AG10803 (cell line): ENCODE results near the gene PCDHGB7.
A peak's percentile ranks its signal among the peaks of the same experiment; 100 is the strongest.
"Not testable (repeated sequence)": the region's sequence is repeated elsewhere in the genome, so short reads cannot be mapped to it uniquely, and the experiment has no call there.

Experiments used
- DNase-seq: peaks from one replicate; pipeline ENCODE4 v3.0.0; 2010; ENCODE audit warnings: low read depth
- H3K4me3 ChIP-seq: 2 replicates; pipeline ENCODE4 v1.5.1; 2011; ENCODE audit warnings: mild to moderate bottlenecking, low read length, control low read depth
- TF ChIP-seq, protein P1 (sequence below): conservative IDR thresholded peaks from 2 replicates; pipeline ENCODE4 v1.5.1; 2011; ENCODE audit warnings: mild to moderate bottlenecking, low read length, control low read depth, inconsistent platforms

Gene PCDHGB7

DNA sequence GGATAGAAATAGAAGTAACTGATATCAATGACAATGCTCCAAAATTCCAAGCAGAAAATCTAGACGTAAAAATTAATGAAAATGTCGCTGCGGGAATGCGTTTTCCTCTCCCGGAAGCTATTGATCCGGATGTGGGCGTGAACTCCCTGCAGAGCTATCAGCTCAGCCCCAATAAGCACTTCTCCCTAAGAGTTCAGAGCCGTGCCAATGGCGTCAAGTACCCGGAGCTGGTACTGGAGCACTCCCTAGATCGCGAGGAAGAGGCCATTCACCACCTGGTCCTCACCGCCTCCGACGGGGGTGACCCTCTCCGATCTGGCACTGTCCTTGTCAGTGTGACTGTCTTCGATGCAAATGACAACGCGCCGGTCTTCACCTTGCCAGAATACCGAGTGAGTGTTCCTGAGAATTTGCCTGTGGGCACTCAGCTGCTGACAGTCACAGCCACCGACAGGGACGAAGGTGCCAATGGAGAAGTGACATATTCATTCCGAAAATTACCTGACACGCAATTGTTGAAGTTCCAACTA lies 3.9 kb upstream of the PCDHGB7 start:
- TF ChIP-seq, protein P1, sequence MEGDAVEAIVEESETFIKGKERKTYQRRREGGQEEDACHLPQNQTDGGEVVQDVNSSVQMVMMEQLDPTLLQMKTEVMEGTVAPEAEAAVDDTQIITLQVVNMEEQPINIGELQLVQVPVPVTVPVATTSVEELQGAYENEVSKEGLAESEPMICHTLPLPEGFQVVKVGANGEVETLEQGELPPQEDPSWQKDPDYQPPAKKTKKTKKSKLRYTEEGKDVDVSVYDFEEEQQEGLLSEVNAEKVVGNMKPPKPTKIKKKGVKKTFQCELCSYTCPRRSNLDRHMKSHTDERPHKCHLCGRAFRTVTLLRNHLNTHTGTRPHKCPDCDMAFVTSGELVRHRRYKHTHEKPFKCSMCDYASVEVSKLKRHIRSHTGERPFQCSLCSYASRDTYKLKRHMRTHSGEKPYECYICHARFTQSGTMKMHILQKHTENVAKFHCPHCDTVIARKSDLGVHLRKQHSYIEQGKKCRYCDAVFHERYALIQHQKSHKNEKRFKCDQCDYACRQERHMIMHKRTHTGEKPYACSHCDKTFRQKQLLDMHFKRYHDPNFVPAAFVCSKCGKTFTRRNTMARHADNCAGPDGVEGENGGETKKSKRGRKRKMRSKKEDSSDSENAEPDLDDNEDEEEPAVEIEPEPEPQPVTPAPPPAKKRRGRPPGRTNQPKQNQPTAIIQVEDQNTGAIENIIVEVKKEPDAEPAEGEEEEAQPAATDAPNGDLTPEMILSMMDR, result no peak
- peak overlapping the region; percentile 67 for H3K4me3 ChIP-seq
- DNase-seq, result no peak

DNA sequence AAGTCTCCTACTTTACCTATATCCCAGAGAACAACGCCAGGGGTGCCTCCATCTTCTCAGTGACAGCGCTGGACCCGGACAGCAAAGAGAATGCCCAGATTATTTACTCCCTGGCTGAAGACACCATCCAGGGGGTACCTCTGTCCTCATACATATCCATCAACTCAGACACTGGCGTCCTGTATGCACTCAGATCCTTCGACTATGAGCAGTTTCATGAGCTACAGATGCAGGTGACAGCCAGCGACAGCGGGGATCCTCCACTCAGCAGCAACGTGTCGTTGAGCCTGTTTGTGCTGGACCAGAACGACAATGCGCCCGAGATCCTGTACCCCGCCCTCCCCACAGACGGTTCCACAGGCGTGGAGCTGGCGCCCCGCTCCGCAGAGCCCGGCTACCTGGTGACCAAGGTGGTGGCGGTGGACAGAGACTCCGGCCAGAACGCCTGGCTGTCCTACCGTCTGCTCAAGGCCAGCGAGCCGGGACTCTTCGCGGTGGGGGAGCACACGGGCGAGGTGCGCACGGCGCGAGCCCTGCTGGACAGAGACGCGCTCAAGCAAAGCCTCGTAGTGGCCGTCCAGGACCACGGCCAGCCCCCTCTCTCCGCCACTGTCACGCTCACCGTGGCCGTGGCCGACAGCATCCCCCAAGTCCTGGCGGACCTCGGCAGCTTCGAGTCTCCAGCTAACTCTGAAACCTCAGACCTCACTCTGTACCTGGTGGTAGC lies 2.8 kb upstream of the PCDHGB7 start:
- not testable (repeated sequence) for H3K4me3 ChIP-seq, DNase-seq

DNA sequence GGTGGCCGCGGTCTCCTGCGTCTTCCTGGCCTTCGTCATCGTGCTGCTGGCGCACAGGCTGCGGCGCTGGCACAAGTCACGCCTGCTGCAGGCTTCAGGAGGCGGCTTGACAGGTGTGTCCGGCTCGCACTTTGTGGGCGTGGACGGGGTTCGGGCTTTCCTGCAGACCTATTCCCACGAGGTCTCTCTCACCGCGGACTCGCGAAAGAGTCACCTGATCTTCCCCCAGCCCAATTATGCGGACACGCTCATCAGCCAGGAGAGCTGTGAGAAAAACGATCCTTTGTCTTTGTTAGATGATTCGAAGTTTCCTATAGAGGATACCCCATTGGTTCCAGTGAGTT lies 2.2 kb upstream of the PCDHGB7 start:
- H3K4me3 ChIP-seq, DNase-seq: not testable (repeated sequence)

DNA sequence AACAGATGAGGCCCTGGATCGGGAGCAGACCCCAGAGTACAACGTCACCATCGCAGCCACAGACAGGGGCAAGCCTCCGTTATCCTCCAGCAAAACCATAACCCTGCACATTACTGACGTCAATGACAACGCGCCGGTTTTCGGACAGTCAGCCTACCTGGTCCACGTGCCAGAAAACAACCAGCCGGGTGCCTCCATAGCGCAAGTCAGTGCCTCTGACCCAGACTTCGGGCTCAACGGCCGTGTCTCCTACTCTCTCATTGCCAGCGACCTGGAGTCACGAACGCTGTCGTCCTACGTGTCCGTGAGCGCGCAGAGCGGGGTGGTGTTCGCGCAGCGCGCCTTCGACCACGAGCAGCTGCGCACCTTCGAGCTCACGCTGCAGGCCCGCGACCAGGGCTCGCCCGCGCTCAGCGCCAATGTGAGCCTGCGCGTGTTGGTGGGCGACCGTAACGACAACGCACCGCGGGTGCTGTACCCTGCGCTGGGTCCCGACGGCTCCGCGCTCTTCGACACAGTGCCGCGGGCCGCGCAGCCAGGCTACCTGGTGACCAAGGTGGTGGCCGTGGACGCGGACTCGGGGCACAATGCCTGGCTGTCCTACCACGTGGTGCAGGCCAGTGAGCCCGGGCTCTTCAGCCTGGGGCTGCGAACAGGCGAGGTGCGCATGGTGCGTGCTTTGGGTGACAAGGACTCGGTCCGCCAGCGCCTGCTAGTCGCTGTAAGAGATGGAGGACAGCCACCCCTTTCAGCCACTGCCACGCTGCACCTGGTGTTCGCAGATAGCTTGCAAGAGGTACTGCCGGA lies 1.8 kb downstream of the PCDHGB7 start:
- DNase-seq, result no peak
- H3K4me3 ChIP-seq, result no peak overlapping the region
- TF ChIP-seq, protein P1, result no peak

DNA sequence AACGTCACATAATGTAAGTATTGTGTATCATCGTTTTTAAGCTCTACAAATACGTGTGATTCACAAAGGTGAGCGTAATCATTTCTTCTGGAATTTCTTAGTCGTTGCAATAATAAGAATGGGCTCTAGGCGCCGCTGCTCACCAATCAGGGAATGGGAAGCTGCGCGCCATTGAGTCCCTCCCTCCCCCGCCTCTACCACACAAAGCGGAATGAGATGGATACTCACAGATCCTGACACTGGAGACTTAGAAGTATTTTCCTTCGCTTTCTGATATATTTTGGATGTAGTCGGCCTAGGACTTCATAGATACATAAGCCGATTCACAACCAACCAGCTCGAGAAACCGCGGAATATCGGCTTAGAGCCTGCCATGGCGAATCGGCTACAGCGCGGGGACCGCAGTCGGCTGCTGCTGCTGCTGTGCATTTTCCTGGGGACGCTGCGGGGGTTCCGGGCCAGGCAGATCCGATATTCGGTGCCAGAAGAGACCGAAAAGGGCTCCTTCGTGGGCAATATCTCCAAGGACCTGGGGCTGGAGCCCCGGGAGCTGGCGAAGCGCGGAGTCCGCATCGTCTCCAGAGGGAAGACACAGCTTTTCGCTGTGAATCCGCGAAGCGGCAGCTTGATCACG lies 3.5 kb downstream of the PCDHGB7 start, which contains the start of gene PCDHGA11:
PCDHGA11 (plus strand) TSS at position 197 of the 634 bp plus-strand sequence; CDS start at position 374, 177 bp downstream.
- TF ChIP-seq, protein P1, result peak; percentile 65
- peak within 1 kb of the TSS; percentile 61 for H3K4me3 ChIP-seq
- DNase-seq, result peak; percentile 63

DNA sequence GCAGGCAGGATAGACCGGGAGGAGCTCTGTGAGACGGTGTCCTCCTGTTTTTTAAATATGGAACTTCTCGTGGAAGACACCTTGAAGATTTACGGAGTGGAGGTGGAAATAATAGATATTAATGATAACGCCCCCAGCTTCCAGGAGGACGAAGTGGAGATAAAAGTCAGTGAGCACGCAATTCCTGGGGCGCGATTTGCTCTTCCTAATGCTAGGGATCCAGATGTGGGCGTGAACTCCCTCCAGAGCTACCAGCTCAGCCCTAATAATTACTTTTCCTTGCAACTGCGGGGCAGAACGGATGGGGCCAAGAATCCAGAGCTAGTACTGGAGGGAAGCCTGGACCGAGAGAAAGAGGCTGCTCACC lies 4.0 kb downstream of the PCDHGB7 start:
- TF ChIP-seq, protein P1, result no peak
- DNase-seq, result no peak
- H3K4me3 ChIP-seq, result peak overlapping the region; percentile 61

GRCh38 chr5:141422742-141423291 lies 5.3 kb downstream of the PCDHGB7 start:
- DNase-seq, result no peak
- H3K4me3 ChIP-seq, result no peak overlapping the region
- TF ChIP-seq, protein P1, result no peak
